Measurements from ENCODE around the gene DUSP9.

- TF ChIP-seq CTCF (IDR thresholded peaks at IDR 0.05; ENCODE audit: low read depth, low read length, poor library complexity, severe bottlenecking), result no peak
- no peak for TF ChIP-seq EZH2phosphoT487 (IDR thresholded peaks at IDR 0.05; ENCODE audit: borderline replicate concordance, low read length)
Measured at GRCh38 chrX:153667281-153667955, 20.4 kb downstream of the DUSP9 start.

Data from DOHH2 (cell line).